ENCODE results near the gene RUFY1. TPM values are rescaled to one million over a fixed set of nuclear protein-coding genes. Genes with fewer than 3 reads are reported as not detected.
A peak's percentile ranks its signal among the peaks of the same experiment; 100 is the strongest.

Gene RUFY1
- total and polyA plus RNA-seq, 9 of the 15 experiments (the other 6 are each of a cell fraction or from before 2014, with no cell fraction given): 5.0 to 41.7 (median 29.6) TPM

DNA sequence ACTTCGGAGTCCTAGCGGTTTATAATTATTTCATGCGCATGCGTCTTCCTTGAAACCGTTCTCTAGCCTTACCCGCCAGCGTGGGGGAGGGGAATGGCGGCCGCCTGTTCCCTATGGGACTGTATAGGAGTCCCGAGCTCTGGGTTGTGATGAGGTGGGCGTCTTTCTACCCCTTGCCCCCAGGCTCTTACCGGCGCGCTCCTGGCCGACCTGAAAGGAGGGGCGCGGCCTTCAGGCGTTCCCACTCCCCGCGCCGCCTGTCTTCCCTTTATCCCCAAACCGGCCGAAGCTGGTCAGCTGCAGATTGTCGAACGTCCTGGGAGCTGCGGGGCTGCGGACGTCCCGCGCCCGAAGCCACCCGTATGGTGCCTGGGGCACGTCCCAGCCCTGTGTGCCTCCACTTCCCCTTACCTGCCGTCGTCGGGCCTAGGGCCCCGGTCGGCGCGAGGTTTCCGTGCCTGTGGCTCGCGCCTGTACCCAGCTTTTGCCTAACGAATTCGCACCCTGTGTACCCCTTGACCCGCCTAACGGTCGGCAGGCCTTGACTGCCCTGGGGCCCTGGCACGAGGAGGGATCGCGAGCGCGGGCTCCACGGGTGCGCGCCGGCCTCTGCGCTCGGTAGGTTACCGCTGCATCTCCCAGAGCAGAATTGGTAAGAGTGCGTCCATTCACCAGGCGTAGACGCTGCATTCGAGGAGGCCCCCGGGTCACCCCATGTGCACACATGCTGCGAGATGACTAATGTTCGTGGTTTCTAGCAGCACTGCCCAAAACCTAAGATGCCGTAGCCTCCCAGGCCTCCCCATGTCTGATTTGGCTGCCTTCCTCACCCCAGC, 73.8 kb downstream of the RUFY1 start (continued):
- TF ChIP-seq TCF3 (CRISPR knock-in tag; IDR thresholded peaks at IDR 0.05) (no peak), GABPA (tag; conservative IDR thresholded peaks at IDR 0.05; ENCODE audit: low read depth) (no peak), TAF9B (IDR thresholded peaks at IDR 0.05; ENCODE audit: partially characterized antibody) (peak; percentile 60), TFAM (CRISPR knock-in tag; conservative IDR thresholded peaks at IDR 0.05) (no peak), NONO (IDR thresholded peaks at IDR 0.05; ENCODE audit: low read depth in 2 of 2, low read length in 1 of 2) (no peak), ZNF133 (CRISPR knock-in tag; IDR thresholded peaks at IDR 0.05) (no peak), YY1 (IDR thresholded peaks at IDR 0.05; ENCODE audit: borderline replicate concordance in 1 of 3, control insufficient read depth in 1 of 3, extremely low read depth in 1 of 3, insufficient read depth in 3 of 3, insufficient read length in 1 of 3, insufficient replicate concordance in 2 of 3, low read depth in 1 of 3, low read length in 2 of 3) (peak; percentile 70 to 94 (median 86)), ZNF217 (CRISPR knock-in tag; IDR thresholded peaks at IDR 0.05) (no peak), NR2F6 (CRISPR knock-in tag; IDR thresholded peaks at IDR 0.05) (no peak), KLF10 (CRISPR knock-in tag; IDR thresholded peaks at IDR 0.05) (0 out of 2 replicates have a peak, but pooled peaks have one; percentile 8), ASH1L (IDR thresholded peaks at IDR 0.05; ENCODE audit: borderline replicate concordance, low read depth, partially characterized antibody) (no peak), XRCC3 (IDR thresholded peaks at IDR 0.05) (no peak), ZNF3 (CRISPR knock-in tag; IDR thresholded peaks at IDR 0.05) (no peak), NR1H2 (CRISPR knock-in tag; IDR thresholded peaks at IDR 0.05) (no peak; the same call in 1 of the 2 replicates), SMARCC2 (IDR thresholded peaks at IDR 0.05; ENCODE audit: low read depth) (no peak)
- TF ChIP-seq, protein P1, sequence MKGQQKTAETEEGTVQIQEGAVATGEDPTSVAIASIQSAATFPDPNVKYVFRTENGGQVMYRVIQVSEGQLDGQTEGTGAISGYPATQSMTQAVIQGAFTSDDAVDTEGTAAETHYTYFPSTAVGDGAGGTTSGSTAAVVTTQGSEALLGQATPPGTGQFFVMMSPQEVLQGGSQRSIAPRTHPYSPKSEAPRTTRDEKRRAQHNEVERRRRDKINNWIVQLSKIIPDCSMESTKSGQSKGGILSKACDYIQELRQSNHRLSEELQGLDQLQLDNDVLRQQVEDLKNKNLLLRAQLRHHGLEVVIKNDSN (CRISPR knock-in tag; IDR thresholded peaks at IDR 0.05): 0 out of 2 replicates have a peak, but pooled peaks have one; percentile 15
- TF ChIP-seq, protein P2, sequence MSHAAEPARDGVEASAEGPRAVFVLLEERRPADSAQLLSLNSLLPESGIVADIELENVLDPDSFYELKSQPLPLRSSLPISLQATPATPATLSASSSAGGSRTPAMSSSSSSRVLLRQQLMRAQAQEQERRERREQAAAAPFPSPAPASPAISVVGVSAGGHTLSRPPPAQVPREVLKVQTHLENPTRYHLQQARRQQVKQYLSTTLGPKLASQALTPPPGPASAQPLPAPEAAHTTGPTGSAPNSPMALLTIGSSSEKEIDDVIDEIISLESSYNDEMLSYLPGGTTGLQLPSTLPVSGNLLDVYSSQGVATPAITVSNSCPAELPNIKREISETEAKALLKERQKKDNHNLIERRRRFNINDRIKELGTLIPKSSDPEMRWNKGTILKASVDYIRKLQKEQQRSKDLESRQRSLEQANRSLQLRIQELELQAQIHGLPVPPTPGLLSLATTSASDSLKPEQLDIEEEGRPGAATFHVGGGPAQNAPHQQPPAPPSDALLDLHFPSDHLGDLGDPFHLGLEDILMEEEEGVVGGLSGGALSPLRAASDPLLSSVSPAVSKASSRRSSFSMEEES (CRISPR knock-in tag; IDR thresholded peaks at IDR 0.05): no peak
- TF ChIP-seq, protein P3, sequence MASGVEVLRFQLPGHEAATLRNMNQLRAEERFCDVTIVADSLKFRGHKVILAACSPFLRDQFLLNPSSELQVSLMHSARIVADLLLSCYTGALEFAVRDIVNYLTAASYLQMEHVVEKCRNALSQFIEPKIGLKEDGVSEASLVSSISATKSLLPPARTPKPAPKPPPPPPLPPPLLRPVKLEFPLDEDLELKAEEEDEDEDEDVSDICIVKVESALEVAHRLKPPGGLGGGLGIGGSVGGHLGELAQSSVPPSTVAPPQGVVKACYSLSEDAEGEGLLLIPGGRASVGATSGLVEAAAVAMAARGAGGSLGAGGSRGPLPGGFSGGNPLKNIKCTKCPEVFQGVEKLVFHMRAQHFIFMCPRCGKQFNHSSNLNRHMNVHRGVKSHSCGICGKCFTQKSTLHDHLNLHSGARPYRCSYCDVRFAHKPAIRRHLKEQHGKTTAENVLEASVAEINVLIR (CRISPR knock-in tag; IDR thresholded peaks at IDR 0.05): 0 out of 2 replicates have a peak, but pooled peaks have one; percentile 32
- TF ChIP-seq, protein P4, sequence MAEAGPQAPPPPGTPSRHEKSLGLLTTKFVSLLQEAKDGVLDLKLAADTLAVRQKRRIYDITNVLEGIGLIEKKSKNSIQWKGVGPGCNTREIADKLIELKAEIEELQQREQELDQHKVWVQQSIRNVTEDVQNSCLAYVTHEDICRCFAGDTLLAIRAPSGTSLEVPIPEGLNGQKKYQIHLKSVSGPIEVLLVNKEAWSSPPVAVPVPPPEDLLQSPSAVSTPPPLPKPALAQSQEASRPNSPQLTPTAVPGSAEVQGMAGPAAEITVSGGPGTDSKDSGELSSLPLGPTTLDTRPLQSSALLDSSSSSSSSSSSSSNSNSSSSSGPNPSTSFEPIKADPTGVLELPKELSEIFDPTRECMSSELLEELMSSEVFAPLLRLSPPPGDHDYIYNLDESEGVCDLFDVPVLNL (CRISPR knock-in tag; IDR thresholded peaks at IDR 0.05; ENCODE audit: low read depth): 0 out of 2 replicates have a peak, but pooled peaks have one; percentile 58
- TF ChIP-seq, protein P5, sequence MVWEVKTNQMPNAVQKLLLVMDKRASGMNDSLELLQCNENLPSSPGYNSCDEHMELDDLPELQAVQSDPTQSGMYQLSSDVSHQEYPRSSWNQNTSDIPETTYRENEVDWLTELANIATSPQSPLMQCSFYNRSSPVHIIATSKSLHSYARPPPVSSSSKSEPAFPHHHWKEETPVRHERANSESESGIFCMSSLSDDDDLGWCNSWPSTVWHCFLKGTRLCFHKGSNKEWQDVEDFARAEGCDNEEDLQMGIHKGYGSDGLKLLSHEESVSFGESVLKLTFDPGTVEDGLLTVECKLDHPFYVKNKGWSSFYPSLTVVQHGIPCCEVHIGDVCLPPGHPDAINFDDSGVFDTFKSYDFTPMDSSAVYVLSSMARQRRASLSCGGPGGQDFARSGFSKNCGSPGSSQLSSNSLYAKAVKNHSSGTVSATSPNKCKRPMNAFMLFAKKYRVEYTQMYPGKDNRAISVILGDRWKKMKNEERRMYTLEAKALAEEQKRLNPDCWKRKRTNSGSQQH (CRISPR knock-in tag; IDR thresholded peaks at IDR 0.05): no peak
